Measurements from ENCODE around the gene SPATS2.
A peak's percentile ranks its signal among the peaks of the same experiment; 100 is the strongest.
"Not testable (repeated sequence)": the region's sequence is repeated elsewhere in the genome, so short reads cannot be mapped to it uniquely, and the experiment has no call there.

The SPATS2 gene

GRCh38 chr12:49428793-49429192, 61.5 kb downstream of the SPATS2 start:
- no peak overlapping the region for H3K27ac ChIP-seq (ENCODE audit: low read depth in 2 of 2, low read length in 2 of 2)
- H3K27me3 ChIP-seq (ENCODE audit: control insufficient read depth in 2 of 2, insufficient read depth in 2 of 2, low read length in 2 of 2), result no peaks in the 10 kb centered on the region
- H3K9me3 ChIP-seq (ENCODE audit: control insufficient read depth in 2 of 2, low read length in 2 of 2), result no peaks in the 10 kb centered on the region
- H3K9ac ChIP-seq (ENCODE audit: low read depth in 1 of 2, low read length in 2 of 2), result no peak overlapping the region
- no peaks in the 10 kb centered on the region for H3K36me3 ChIP-seq (ENCODE audit: control insufficient read depth in 2 of 2, insufficient read depth in 2 of 2, low read length in 2 of 2)
- no peak overlapping the region for H3K4me3 ChIP-seq (ENCODE audit: low read length in 2 of 2)
- no peaks in the 10 kb centered on the region for H3K4me1 ChIP-seq (ENCODE audit: control insufficient read depth in 2 of 2, insufficient read depth in 2 of 2, low read length in 2 of 2)

DNA sequence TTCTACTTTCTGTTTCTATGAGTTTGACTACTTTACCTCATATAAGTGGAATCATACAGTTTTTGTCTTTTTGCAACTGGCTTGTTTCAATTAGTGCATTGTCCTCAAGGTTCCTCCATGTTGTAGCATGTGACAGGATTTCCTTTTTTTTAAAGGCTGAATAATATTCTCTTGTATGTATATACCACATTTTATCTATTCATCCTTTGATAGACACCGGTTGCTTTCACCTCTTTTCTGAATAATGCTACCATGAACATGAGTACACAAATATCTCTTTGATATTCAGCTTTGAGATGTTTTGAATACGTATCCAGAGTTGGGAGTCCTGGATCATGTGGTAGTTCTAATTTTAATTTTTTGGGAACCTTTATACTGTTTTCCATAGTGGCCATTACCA, 65.4 kb downstream of the SPATS2 start:
- H3K9ac ChIP-seq (ENCODE audit: low read depth in 1 of 2, low read length in 2 of 2), result no peak overlapping the region
- no peak overlapping the region for H3K4me3 ChIP-seq (ENCODE audit: low read length in 2 of 2)
- no peaks in the 10 kb centered on the region for H3K9me3 ChIP-seq (ENCODE audit: control insufficient read depth in 2 of 2, low read length in 2 of 2)
- H3K36me3 ChIP-seq (ENCODE audit: control insufficient read depth in 2 of 2, insufficient read depth in 2 of 2, low read length in 2 of 2), result no peaks in the 10 kb centered on the region
- no peak overlapping the region for H3K27ac ChIP-seq (ENCODE audit: low read depth in 2 of 2, low read length in 2 of 2)
- H3K4me1 ChIP-seq (ENCODE audit: control insufficient read depth in 2 of 2, insufficient read depth in 2 of 2, low read length in 2 of 2), result no peaks in the 10 kb centered on the region
- H3K27me3 ChIP-seq (ENCODE audit: control insufficient read depth in 2 of 2, insufficient read depth in 2 of 2, low read length in 2 of 2), result no peaks in the 10 kb centered on the region

DNA sequence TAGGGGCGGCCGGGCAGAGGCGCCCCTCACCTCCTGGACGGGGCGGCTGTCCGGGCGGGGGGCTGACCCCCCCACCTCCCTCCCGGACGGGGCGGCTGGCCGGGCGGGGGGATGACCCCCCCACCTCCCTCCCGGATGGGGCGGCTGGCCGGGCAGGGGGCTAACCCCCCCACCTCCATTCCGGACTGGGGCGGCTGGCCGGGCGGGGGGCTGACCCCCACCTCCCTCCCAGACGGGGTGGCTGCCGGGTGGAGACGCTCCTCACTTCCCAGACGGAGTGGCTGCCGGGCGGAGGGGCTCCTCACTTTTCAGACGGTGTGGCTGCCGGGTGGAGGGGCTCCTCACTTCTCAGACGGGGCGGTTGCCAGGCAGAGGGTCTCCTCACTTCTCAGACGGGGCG, 69.5 kb downstream of the SPATS2 start:
- H3K4me3 ChIP-seq (ENCODE audit: low read length in 2 of 2); H3K9me3 ChIP-seq (ENCODE audit: control insufficient read depth in 2 of 2, low read length in 2 of 2); H3K27ac ChIP-seq (ENCODE audit: low read depth in 2 of 2, low read length in 2 of 2); H3K9ac ChIP-seq (ENCODE audit: low read depth in 1 of 2, low read length in 2 of 2); H3K4me1 ChIP-seq (ENCODE audit: control insufficient read depth in 2 of 2, insufficient read depth in 2 of 2, low read length in 2 of 2); H3K27me3 ChIP-seq (ENCODE audit: control insufficient read depth in 2 of 2, insufficient read depth in 2 of 2, low read length in 2 of 2); H3K36me3 ChIP-seq (ENCODE audit: control insufficient read depth in 2 of 2, insufficient read depth in 2 of 2, low read length in 2 of 2): not testable (repeated sequence)

- Histone ChIP-seq H3K27me3 (ENCODE audit: control insufficient read depth in 2 of 2, insufficient read depth in 2 of 2, low read length in 2 of 2) (no peaks in the 10 kb centered on the region), H3K9me3 (ENCODE audit: control insufficient read depth in 2 of 2, low read length in 2 of 2) (no peaks in the 10 kb centered on the region), H3K27ac (ENCODE audit: low read depth in 2 of 2, low read length in 2 of 2) (no peak overlapping the region), H3K9ac (ENCODE audit: low read depth in 1 of 2, low read length in 2 of 2) (no peak overlapping the region), H3K36me3 (ENCODE audit: control insufficient read depth in 2 of 2, insufficient read depth in 2 of 2, low read length in 2 of 2) (no peaks in the 10 kb centered on the region), H3K4me1 (ENCODE audit: control insufficient read depth in 2 of 2, insufficient read depth in 2 of 2, low read length in 2 of 2) (peaks cover 0 to 4% of the 10 kb centered on the region in 2 donors), H3K4me3 (ENCODE audit: low read length in 2 of 2) (no peak overlapping the region)
Observed at GRCh38 chr12:49439042-49439441, 71.8 kb downstream of the SPATS2 start.

GRCh38 chr12:49440035-49440434, 72.8 kb downstream of the SPATS2 start:
- no peaks in the 10 kb centered on the region for H3K9me3 ChIP-seq (ENCODE audit: control insufficient read depth in 2 of 2, low read length in 2 of 2)
- H3K36me3 ChIP-seq (ENCODE audit: control insufficient read depth in 2 of 2, insufficient read depth in 2 of 2, low read length in 2 of 2), result no peaks in the 10 kb centered on the region
- no peaks in the 10 kb centered on the region for H3K27me3 ChIP-seq (ENCODE audit: control insufficient read depth in 2 of 2, insufficient read depth in 2 of 2, low read length in 2 of 2)
- H3K4me1 ChIP-seq (ENCODE audit: control insufficient read depth in 2 of 2, insufficient read depth in 2 of 2, low read length in 2 of 2), result peaks cover 0 to 4% of the 10 kb centered on the region in 2 donors
- no peak overlapping the region for H3K4me3 ChIP-seq (ENCODE audit: low read length in 2 of 2)
- no peak overlapping the region for H3K9ac ChIP-seq (ENCODE audit: low read depth in 1 of 2, low read length in 2 of 2)
- H3K27ac ChIP-seq (ENCODE audit: low read depth in 2 of 2, low read length in 2 of 2), result peak overlapping the region in 1 of 2 donors; percentile 44

GRCh38 chr12:49442915-49443314, 75.7 kb downstream of the SPATS2 start:
- H3K9me3 ChIP-seq (ENCODE audit: control insufficient read depth in 2 of 2, low read length in 2 of 2), result no peaks in the 10 kb centered on the region
- H3K27ac ChIP-seq (ENCODE audit: low read depth in 2 of 2, low read length in 2 of 2), result no peak overlapping the region
- H3K27me3 ChIP-seq (ENCODE audit: control insufficient read depth in 2 of 2, insufficient read depth in 2 of 2, low read length in 2 of 2), result no peaks in the 10 kb centered on the region
- H3K4me1 ChIP-seq (ENCODE audit: control insufficient read depth in 2 of 2, insufficient read depth in 2 of 2, low read length in 2 of 2), result peaks cover 0 to 4% of the 10 kb centered on the region in 2 donors
- H3K36me3 ChIP-seq (ENCODE audit: control insufficient read depth in 2 of 2, insufficient read depth in 2 of 2, low read length in 2 of 2), result no peaks in the 10 kb centered on the region
- H3K9ac ChIP-seq (ENCODE audit: low read depth in 1 of 2, low read length in 2 of 2), result no peak overlapping the region
- no peak overlapping the region for H3K4me3 ChIP-seq (ENCODE audit: low read length in 2 of 2)

GRCh38 chr12:49446571-49446970, 79.3 kb downstream of the SPATS2 start:
- H3K27me3 ChIP-seq (ENCODE audit: control insufficient read depth in 2 of 2, insufficient read depth in 2 of 2, low read length in 2 of 2), result no peaks in the 10 kb centered on the region
- H3K9me3 ChIP-seq (ENCODE audit: control insufficient read depth in 2 of 2, low read length in 2 of 2), result no peaks in the 10 kb centered on the region
- no peaks in the 10 kb centered on the region for H3K36me3 ChIP-seq (ENCODE audit: control insufficient read depth in 2 of 2, insufficient read depth in 2 of 2, low read length in 2 of 2)
- H3K9ac ChIP-seq (ENCODE audit: low read depth in 1 of 2, low read length in 2 of 2), result no peak overlapping the region
- H3K27ac ChIP-seq (ENCODE audit: low read depth in 2 of 2, low read length in 2 of 2), result no peak overlapping the region
- no peaks in the 10 kb centered on the region for H3K4me1 ChIP-seq (ENCODE audit: control insufficient read depth in 2 of 2, insufficient read depth in 2 of 2, low read length in 2 of 2)
- H3K4me3 ChIP-seq (ENCODE audit: low read length in 2 of 2), result no peak overlapping the region

DNA sequence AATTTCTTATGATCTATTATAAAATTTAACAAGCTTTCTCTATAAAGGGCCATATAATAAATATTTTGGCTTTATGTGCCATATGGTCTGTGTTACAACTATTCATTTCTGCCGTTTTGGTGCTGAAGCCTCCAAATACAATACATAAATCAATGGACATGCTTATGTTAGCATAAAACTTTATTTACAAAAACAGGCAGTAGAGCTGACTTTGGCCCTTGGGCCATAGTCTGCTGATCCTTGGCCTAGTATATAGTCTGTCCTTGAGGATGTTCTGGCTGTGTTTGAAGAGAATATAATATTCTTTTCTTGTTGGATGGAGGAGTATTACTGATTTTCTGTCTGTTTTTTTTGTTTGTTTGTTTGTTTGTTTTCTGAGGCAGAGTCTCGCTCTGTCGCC, 81.6 kb downstream of the SPATS2 start:
- Histone ChIP-seq H3K27ac (ENCODE audit: low read depth in 2 of 2, low read length in 2 of 2) (no peak overlapping the region), H3K9me3 (ENCODE audit: control insufficient read depth in 2 of 2, low read length in 2 of 2) (no peaks in the 10 kb centered on the region), H3K27me3 (ENCODE audit: control insufficient read depth in 2 of 2, insufficient read depth in 2 of 2, low read length in 2 of 2) (no peaks in the 10 kb centered on the region), H3K9ac (ENCODE audit: low read depth in 1 of 2, low read length in 2 of 2) (no peak overlapping the region), H3K4me1 (ENCODE audit: control insufficient read depth in 2 of 2, insufficient read depth in 2 of 2, low read length in 2 of 2) (no peaks in the 10 kb centered on the region), H3K36me3 (ENCODE audit: control insufficient read depth in 2 of 2, insufficient read depth in 2 of 2, low read length in 2 of 2) (no peaks in the 10 kb centered on the region), H3K4me3 (ENCODE audit: low read length in 2 of 2) (no peak overlapping the region)

GRCh38 chr12:49451468-49452259, 84.4 kb downstream of the SPATS2 start:
- Histone ChIP-seq H3K36me3 (ENCODE audit: control insufficient read depth in 2 of 2, insufficient read depth in 2 of 2, low read length in 2 of 2) (peaks cover 0 to 4% of the 10 kb centered on the region in 2 donors), H3K27ac (ENCODE audit: low read depth in 2 of 2, low read length in 2 of 2) (no peak overlapping the region), H3K27me3 (ENCODE audit: control insufficient read depth in 2 of 2, insufficient read depth in 2 of 2, low read length in 2 of 2) (no peaks in the 10 kb centered on the region)

DNA sequence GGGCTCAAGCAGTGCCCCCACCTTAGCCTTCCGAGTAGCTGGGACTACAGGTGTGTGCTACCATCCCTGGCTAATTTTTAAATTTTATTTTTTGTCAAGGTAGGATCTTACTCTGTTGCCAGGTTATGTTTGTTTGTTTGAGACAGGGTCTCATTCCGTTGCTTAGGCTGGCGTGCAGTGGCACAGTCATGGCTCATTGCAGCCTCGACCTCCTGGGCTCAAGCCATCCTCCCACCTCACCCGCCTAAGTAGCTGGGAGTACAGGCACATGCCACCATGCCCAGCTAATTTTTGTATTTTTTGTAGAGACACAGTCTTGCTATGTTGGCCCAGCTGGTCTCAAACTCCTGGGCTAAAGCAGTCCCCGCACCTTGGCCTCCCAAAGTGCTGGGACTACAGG, 88.2 kb downstream of the SPATS2 start:
- Histone ChIP-seq H3K4me3 (ENCODE audit: low read length in 2 of 2) (no peak overlapping the region), H3K27ac (ENCODE audit: low read depth in 2 of 2, low read length in 2 of 2) (no peak overlapping the region)

More at GRCh38 chr12:49451468-49452259, 84.4 kb downstream of the SPATS2 start:
- Histone ChIP-seq H3K4me3 (ENCODE audit: low read length in 2 of 2) (no peak overlapping the region), H3K9ac (ENCODE audit: low read depth in 1 of 2, low read length in 2 of 2) (no peak overlapping the region), H3K9me3 (ENCODE audit: control insufficient read depth in 2 of 2, low read length in 2 of 2) (no peaks in the 10 kb centered on the region), H3K4me1 (ENCODE audit: control insufficient read depth in 2 of 2, insufficient read depth in 2 of 2, low read length in 2 of 2) (no peaks in the 10 kb centered on the region)

More for the DNA sequence above, 88.2 kb downstream of the SPATS2 start:
- Histone ChIP-seq H3K27me3 (ENCODE audit: control insufficient read depth in 2 of 2, insufficient read depth in 2 of 2, low read length in 2 of 2) (no peaks in the 10 kb centered on the region), H3K9me3 (ENCODE audit: control insufficient read depth in 2 of 2, low read length in 2 of 2) (no peaks in the 10 kb centered on the region), H3K9ac (ENCODE audit: low read depth in 1 of 2, low read length in 2 of 2) (no peak overlapping the region), H3K36me3 (ENCODE audit: control insufficient read depth in 2 of 2, insufficient read depth in 2 of 2, low read length in 2 of 2) (peaks cover 0 to 4% of the 10 kb centered on the region in 2 donors), H3K4me1 (ENCODE audit: control insufficient read depth in 2 of 2, insufficient read depth in 2 of 2, low read length in 2 of 2) (no peaks in the 10 kb centered on the region)

Measured in mucosa of rectum (tissue), 2 donors.